Activated CD8-positive, alpha-beta T cell treated with anti-CD3 and anti-CD28 coated beads, Interleukin-2, amount 10 ng/mL, durations not matched to agents 7 days and 5 days (primary cell): Measurements from ENCODE around the gene RNPS1. TPM values are rescaled to one million over a fixed set of nuclear protein-coding genes. Genes with fewer than 3 reads are reported as not detected.

Experiments
- ATAC-seq: fragments of 150-1000 bp; cut with Tn5 transposase; one replicate; pipeline ENCODE4 v1.10.0; 2021; ENCODE audit warnings: moderate library complexity
- CTCF ChIA-PET: fragments of 350-600 bp; sonication (Branson Sonifier 250); formaldehyde crosslinking; loops from one replicate; lab custom pipeline; 2021; ENCODE audit warnings: antibody characterized with exemption; lab: Charles Lee
- POLR2A ChIA-PET: fragments of 350-600 bp; sonication (Branson Sonifier 250); formaldehyde crosslinking; loops from one replicate; lab custom pipeline; 2021; ENCODE audit warnings: antibody characterized with exemption; lab: Charles Lee
- DNase-seq: peaks from one replicate; pipeline ENCODE4 v3.0.0-alpha.2; 2020
- H3K27ac Mint-ChIP-seq: one replicate; pipeline ENCODE4 v1.8.0; 2021; ENCODE audit warnings: mild to moderate bottlenecking, mixed read lengths
- H3K27me3 Mint-ChIP-seq: one replicate; pipeline ENCODE4 v1.8.0; 2021; ENCODE audit warnings: low read depth, mixed read lengths
- H3K36me3 Mint-ChIP-seq: one replicate; pipeline ENCODE4 v1.8.0; 2021; ENCODE audit warnings: low read depth, mixed read lengths
- H3K4me1 Mint-ChIP-seq: one replicate; pipeline ENCODE4 v1.8.0; 2021; ENCODE audit warnings: low read depth, mixed read lengths
- H3K4me3 Mint-ChIP-seq: one replicate; pipeline ENCODE4 v1.8.0; 2021; ENCODE audit warnings: mild to moderate bottlenecking, mixed read lengths
- H3K9me3 Mint-ChIP-seq: one replicate; pipeline ENCODE4 v1.8.0; 2022; ENCODE audit warnings: mixed read lengths; ENCODE audit not compliant: insufficient read depth
- total RNA-seq, 2 experiments: library from RNA; stranded (reverse); gene quantifications; one replicate each; pipeline ENCODE4 v1.2.3, GENCODE V29; 2021

The RNPS1 gene
- total RNA-seq, 2 experiments from 2014 or later, result 260 to 268 TPM

DNA sequence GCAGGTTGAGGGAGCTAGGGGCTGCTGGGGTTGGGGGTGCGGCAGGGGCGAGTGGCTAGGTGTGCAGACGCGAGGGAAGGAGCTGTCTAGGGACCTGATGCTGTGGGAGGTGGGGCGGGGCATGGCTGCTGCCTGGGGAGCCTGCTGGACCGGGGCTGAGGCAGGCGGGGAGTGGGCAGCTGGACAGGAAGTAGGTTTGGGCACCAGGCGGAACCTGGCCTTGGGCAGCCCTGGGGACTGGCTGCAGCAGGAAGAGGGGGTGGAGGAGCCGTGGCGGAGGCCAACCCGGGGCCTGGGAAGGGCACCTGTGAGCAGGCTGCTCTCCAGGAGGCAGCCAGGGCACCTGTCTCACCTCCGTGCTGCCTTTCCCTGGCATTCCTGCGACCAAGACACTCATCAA lies 37.5 kb downstream of the RNPS1 start:
- H3K4me1 Mint-ChIP-seq, result peaks cover 10% of the 10 kb centered on the region
- no peak overlapping the region for H3K4me3 Mint-ChIP-seq
- H3K27me3 Mint-ChIP-seq, result no peaks in the 10 kb centered on the region
- ChIA-PET CTCF (no interaction called here), POLR2A (no interaction called here)
- H3K9me3 Mint-ChIP-seq, result no peaks in the 10 kb centered on the region
- no peak overlapping the region for H3K27ac Mint-ChIP-seq
- peaks cover 18% of the 10 kb centered on the region for H3K36me3 Mint-ChIP-seq
- ATAC-seq (no peak), DNase-seq (no peak)

- Mint-ChIP-seq H3K4me1 (peaks cover 14% of the 10 kb centered on the region), H3K9me3 (no peaks in the 10 kb centered on the region), H3K36me3 (peaks cover 12% of the 10 kb centered on the region), H3K27ac (no peak overlapping the region), H3K27me3 (no peaks in the 10 kb centered on the region), H3K4me3 (no peak overlapping the region)
- ChIA-PET CTCF (no interaction called here), POLR2A (no interaction called here)
- DNase-seq (no peak), ATAC-seq (no peak)
Observed at GRCh38 chr16:2229632-2230250, 38.2 kb downstream of the RNPS1 start.

- POLR2A ChIA-PET, result no interaction called here
- Mint-ChIP-seq H3K9me3 (no peaks in the 10 kb centered on the region), H3K4me1 (peaks cover 20% of the 10 kb centered on the region), H3K4me3 (no peak overlapping the region), H3K27ac (no peak overlapping the region), H3K27me3 (no peaks in the 10 kb centered on the region), H3K36me3 (peaks cover 7% of the 10 kb centered on the region)
- ATAC-seq (no peak), DNase-seq (no peak)
- CTCF ChIA-PET, result no interaction called here
Observed at GRCh38 chr16:2229091-2229490, 38.8 kb downstream of the RNPS1 start.

GRCh38 chr16:2228161-2228824 lies 39.6 kb downstream of the RNPS1 start:
- Mint-ChIP-seq H3K27ac (no peak overlapping the region), H3K4me3 (no peak overlapping the region), H3K4me1 (peaks cover 21% of the 10 kb centered on the region), H3K9me3 (no peaks in the 10 kb centered on the region), H3K27me3 (no peaks in the 10 kb centered on the region), H3K36me3 (peaks cover 4% of the 10 kb centered on the region)
- ChIA-PET CTCF (no interaction called here), POLR2A (no interaction called here)
- no peak for ATAC-seq
- no peak for DNase-seq

- H3K27ac Mint-ChIP-seq, result no peak overlapping the region
- CTCF ChIA-PET, result no interaction called here
Observed at GRCh38 chr16:2226918-2227317, 41.0 kb downstream of the RNPS1 start.

DNA sequence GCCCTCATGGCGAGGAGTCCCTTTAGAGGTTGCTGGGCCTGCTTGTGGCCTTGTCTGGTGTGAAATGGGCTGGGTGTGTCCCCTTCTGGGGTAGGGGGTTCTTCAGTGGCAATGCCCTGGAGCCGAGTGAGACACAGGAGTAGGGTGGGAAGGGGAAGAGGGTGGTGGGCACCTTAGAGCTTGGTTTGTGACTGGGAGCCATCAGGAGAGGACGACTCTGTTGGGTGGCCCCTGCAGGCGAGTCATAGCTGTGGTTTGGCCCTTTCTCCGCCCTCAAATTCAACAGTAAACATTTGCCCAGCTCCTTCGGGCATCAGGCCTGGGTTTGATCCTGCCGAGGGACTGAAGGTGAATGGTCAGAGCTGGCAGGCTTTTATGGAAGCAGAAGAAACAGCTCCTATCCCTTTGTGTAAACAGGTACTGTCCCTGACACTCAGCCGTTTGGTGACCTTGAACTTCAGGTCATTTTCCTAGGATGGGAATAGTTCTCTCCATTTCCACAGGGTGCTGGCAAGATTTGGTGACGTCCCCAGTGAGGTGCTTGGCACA lies 41.6 kb downstream of the RNPS1 start:
- Mint-ChIP-seq H3K36me3 (peaks cover 4% of the 10 kb centered on the region), H3K27ac (peak overlapping the region; percentile 16), H3K27me3 (no peaks in the 10 kb centered on the region), H3K9me3 (no peaks in the 10 kb centered on the region), H3K4me1 (peaks cover 21% of the 10 kb centered on the region), H3K4me3 (no peak overlapping the region)
- DNase-seq, result no peak
- POLR2A ChIA-PET, result no interaction called here
- no peak for ATAC-seq
- CTCF ChIA-PET, result no interaction called here

More at GRCh38 chr16:2226918-2227317, 41.0 kb downstream of the RNPS1 start:
- DNase-seq (no peak), ATAC-seq (no peak)
- no peak overlapping the region for H3K4me3 Mint-ChIP-seq
- H3K27me3 Mint-ChIP-seq, result no peaks in the 10 kb centered on the region
- peaks cover 4% of the 10 kb centered on the region for H3K36me3 Mint-ChIP-seq
- H3K4me1 Mint-ChIP-seq, result peaks cover 21% of the 10 kb centered on the region
- POLR2A ChIA-PET, result no interaction called here
- H3K9me3 Mint-ChIP-seq, result no peaks in the 10 kb centered on the region

DNA sequence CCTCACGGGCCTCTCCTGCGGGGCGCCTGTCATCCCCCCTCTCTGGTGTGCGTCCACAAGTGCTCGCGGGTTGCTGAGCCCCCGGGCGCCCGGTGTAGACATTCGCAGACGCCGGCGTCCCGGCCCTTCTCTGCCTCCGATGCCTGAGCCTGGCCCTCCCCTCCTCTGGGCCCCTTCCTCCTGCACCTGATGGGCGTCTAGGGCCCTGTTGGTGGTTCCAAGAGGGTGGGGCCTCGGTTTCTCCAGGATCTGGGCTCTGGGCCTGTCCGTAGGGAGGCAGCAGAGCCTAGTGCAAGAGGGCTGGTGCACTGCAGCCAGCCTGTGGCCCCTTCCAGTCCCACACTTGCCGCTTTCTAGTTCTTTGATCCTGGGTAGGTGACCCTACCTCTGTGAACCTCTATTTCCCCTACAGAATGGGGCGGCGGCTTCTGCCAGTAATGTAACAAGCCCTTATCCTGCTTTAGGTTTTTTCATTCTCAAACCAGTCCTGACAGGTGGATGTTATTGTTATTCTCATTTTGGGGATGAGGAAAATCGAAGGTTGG lies 43.9 kb downstream of the RNPS1 start:
- H3K27ac Mint-ChIP-seq, result peak overlapping the region; percentile 70
- ATAC-seq (peak; percentile 39), DNase-seq (peak; percentile 42)
- ChIA-PET CTCF (interaction anchor here (1.4 kb wide), 1 partner anchor 27 kb away, joined by 4 read pairs; the partner anchor contains the start of gene ECI1), POLR2A (interaction anchor here (0.5 to 0.8 kb wide), 3 partner anchors 28 to 291 kb away, joined by 3 read pairs; partner anchors contain the start of gene ECI1)
- no peaks in the 10 kb centered on the region for H3K9me3 Mint-ChIP-seq
- peaks cover 19% of the 10 kb centered on the region for H3K4me1 Mint-ChIP-seq
- peaks cover 4% of the 10 kb centered on the region for H3K36me3 Mint-ChIP-seq
- peak overlapping the region; percentile 82 for H3K4me3 Mint-ChIP-seq
- no peaks in the 10 kb centered on the region for H3K27me3 Mint-ChIP-seq

DNA sequence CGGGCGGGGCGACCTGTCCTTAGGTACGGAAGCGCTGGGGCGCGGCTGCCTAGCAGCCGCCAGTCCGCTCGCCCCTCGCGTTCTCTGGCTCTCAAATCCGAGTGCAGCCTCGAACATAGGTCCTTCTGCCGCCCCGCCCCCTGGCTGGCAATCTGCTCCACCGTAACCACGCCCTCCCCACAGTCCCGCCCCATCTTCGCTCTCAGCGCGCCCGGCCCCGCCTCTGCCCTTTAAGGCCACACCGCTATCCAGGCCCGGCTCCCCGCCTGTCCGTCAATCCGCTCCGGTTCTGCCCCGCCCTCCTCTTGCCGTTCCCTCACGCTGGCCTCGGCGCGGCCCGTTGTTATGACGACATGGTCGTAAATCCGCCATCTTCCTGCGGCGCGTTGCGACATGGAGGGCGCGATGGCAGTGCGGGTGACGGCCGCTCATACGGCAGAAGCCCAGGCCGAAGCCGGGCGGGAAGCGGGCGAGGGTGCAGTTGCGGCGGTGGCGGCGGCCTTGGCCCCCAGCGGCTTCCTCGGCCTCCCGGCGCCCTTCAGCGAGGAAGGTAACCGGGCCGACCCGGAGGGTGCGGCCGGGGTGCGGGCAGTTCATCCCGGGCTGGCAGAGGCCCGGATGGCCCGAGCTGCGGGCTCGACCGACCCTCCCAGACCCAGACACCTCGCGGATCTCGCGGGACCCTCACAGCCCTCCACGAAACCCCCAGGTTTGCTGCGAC lies 44.5 kb downstream of the RNPS1 start, which contains the start of gene E4F1:
E4F1 (plus strand) TSS at position 371 of the 721 bp plus-strand sequence; CDS start at position 394, 23 bp downstream.
- Mint-ChIP-seq H3K4me1 (peaks cover 19% of the 10 kb centered on the region), H3K27ac (peak within 1 kb of the TSS; percentile 82), H3K4me3 (peak within 1 kb of the TSS; percentile 82), H3K36me3 (peaks cover 4% of the 10 kb centered on the region), H3K27me3 (no peaks in the 10 kb centered on the region), H3K9me3 (no peaks in the 10 kb centered on the region)
- DNase-seq (peak; percentile 100), ATAC-seq (peak; percentile 98)
- ChIA-PET CTCF (interaction anchor here (0.6 to 1.4 kb wide), 2 partner anchors 28 to 29 kb away, joined by 3 to 4 read pairs; partner anchors contain the start of gene ECI1), POLR2A (interaction anchor here (0.5 to 0.8 kb wide), 3 partner anchors 28 to 1500 kb away, joined by 3 to 4 read pairs (median 3); partner anchors contain the start of gene ECI1)

DNA sequence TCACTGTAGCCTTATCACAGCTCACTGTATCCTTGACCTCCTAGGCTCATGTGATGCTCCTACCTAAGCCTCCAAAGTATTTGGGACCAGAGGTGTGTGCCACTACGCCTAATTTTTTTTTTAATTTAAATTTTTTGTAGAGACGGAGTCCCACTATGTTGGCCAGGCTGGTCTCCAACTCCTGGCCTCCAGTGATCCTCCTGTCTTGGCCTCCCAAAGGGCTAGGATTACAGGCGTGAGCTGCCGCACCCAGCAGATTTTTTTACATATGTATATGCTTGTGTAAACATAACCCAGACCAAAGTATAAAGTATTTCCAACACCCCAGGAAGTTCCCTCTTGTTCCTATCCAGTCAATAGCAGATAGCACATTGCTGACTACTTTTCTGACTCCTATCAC lies 51.6 kb downstream of the RNPS1 start:
- Mint-ChIP-seq H3K27me3 (no peaks in the 10 kb centered on the region), H3K9me3 (no peaks in the 10 kb centered on the region), H3K4me3 (peak overlapping the region; percentile 85), H3K4me1 (peaks cover 24% of the 10 kb centered on the region), H3K27ac (peak overlapping the region; percentile 55), H3K36me3 (peaks cover 16% of the 10 kb centered on the region)
- CTCF ChIA-PET, result interaction anchor here (1.2 kb wide), 1 partner anchor 76 kb away, joined by 6 read pairs; no protein-coding TSS in a partner anchor
- no peak for DNase-seq
- POLR2A ChIA-PET, result no interaction called here
- ATAC-seq, result no peak

DNA sequence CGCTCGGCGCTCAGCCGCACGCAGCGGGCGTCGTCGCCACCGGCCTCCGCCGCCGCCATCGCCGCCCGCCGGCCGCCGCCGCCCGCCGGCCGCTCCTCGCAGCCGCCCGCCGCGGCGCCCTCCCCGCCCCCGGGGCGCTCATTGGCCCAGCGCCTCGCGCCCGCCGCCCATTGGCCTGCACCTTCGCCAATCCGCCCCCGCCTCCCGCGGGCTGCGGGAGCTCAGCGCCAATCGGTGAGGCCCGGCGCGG lies 53.3 kb downstream of the RNPS1 start, which contains the start of gene PGP:
PGP (minus strand) TSS at position 122 of the 250 bp plus-strand sequence; CDS start at position 59, 63 bp downstream.
- ATAC-seq (peak; percentile 97), DNase-seq (no peak)
- Mint-ChIP-seq H3K27ac (peak within 1 kb of the TSS; percentile 93), H3K27me3 (no peaks in the 10 kb centered on the region), H3K36me3 (peaks cover 18% of the 10 kb centered on the region), H3K4me1 (peaks cover 24% of the 10 kb centered on the region), H3K4me3 (peak within 1 kb of the TSS; percentile 85), H3K9me3 (no peaks in the 10 kb centered on the region)
- ChIA-PET POLR2A (interaction anchor here (0.6 to 1.8 kb wide), 7 partner anchors 9 to 537 kb away, joined by 3 to 7 read pairs (median 3); no protein-coding TSS in a partner anchor), CTCF (interaction anchor here (1.0 to 1.6 kb wide), 3 partner anchors 9 to 60 kb away, joined by 5 to 6 read pairs (median 6); partner anchors contain the start of genes MLST8 and TRAF7)
